ENCODE measurements around the gene EDEM3.
"Not testable (repeated sequence)": the region's sequence is repeated elsewhere in the genome, so short reads cannot be mapped to it uniquely, and the experiment has no call there.

EDEM3 gene

GRCh38 chr1:184740344-184740743 is 14.3 kb downstream of the EDEM3 start:
- no peak for DNase-seq (ENCODE audit: low read depth)

GRCh38 chr1:184739796-184740195 is 14.9 kb downstream of the EDEM3 start:
- no peak for DNase-seq (ENCODE audit: low read depth)

- DNase-seq (ENCODE audit: low read depth) = no peak
These were observed 15.6 kb downstream of the EDEM3 start for GRCh38 chr1:184739070-184739469.

- no peak for DNase-seq (ENCODE audit: low read depth)
These were observed 19.7 kb downstream of the EDEM3 start for GRCh38 chr1:184734980-184735379.

- no peak for DNase-seq (ENCODE audit: low read depth)
These were observed 29.8 kb downstream of the EDEM3 start for GRCh38 chr1:184724843-184725242.

GRCh38 chr1:184716158-184716557 is 38.5 kb downstream of the EDEM3 start:
- DNase-seq (ENCODE audit: low read depth) = no peak

- DNase-seq (ENCODE audit: low read depth) = no peak
These were observed 45.2 kb downstream of the EDEM3 start for GRCh38 chr1:184709418-184709817.

- no peak for DNase-seq (ENCODE audit: low read depth)
These were observed 46.5 kb downstream of the EDEM3 start for GRCh38 chr1:184708084-184708676.

- DNase-seq (ENCODE audit: low read depth) = no peak
These were observed 49.4 kb downstream of the EDEM3 start for GRCh38 chr1:184705271-184705670.

- no peak for DNase-seq (ENCODE audit: low read depth)
These were observed 52.8 kb downstream of the EDEM3 start for GRCh38 chr1:184701816-184702215.

GRCh38 chr1:184698969-184699368 is 55.7 kb downstream of the EDEM3 start:
- no peak for DNase-seq (ENCODE audit: low read depth)

GRCh38 chr1:184698016-184698415 is 56.6 kb downstream of the EDEM3 start:
- no peak for DNase-seq (ENCODE audit: low read depth)

GRCh38 chr1:184696403-184696802 is 58.3 kb downstream of the EDEM3 start:
- no peak for DNase-seq (ENCODE audit: low read depth)

- DNase-seq (ENCODE audit: low read depth) = no peak
These were observed 59.6 kb downstream of the EDEM3 start for GRCh38 chr1:184695023-184695422.

GRCh38 chr1:184693011-184693410 is 61.6 kb downstream of the EDEM3 start:
- no peak for DNase-seq (ENCODE audit: low read depth)

- no peak for DNase-seq (ENCODE audit: low read depth)
These were observed 62.8 kb downstream of the EDEM3 start for GRCh38 chr1:184691719-184692324.

- DNase-seq (ENCODE audit: low read depth) = no peak
These were observed 68.1 kb downstream of the EDEM3 start for GRCh38 chr1:184686540-184686939.

GRCh38 chr1:184685116-184685515 is 69.5 kb downstream of the EDEM3 start:
- DNase-seq (ENCODE audit: low read depth) = no peak

- DNase-seq (ENCODE audit: low read depth) = no peak
These were observed 70.2 kb downstream of the EDEM3 start for GRCh38 chr1:184684285-184685074.

- no peak for DNase-seq (ENCODE audit: low read depth)
These were observed 71.7 kb downstream of the EDEM3 start for GRCh38 chr1:184682956-184683355.

- not testable (repeated sequence) for DNase-seq (ENCODE audit: low read depth)
These were observed 73.9 kb downstream of the EDEM3 start for GRCh38 chr1:184680611-184681225.

- not testable (repeated sequence) for DNase-seq (ENCODE audit: low read depth)
These were observed 75.2 kb downstream of the EDEM3 start for GRCh38 chr1:184679472-184679871.

GRCh38 chr1:184677344-184677743 is 77.3 kb downstream of the EDEM3 start:
- DNase-seq (ENCODE audit: low read depth) = no peak

All from stimulated activated CD8-positive, alpha-beta memory T cell treated with anti-CD3 and anti-CD28 coated beads, Interleukin-12 subunit alpha, Interleukin-12 subunit beta, amount 100 ng/mL, for 1 hour (primary cell).